Vagina (tissue), 2 donors: ENCODE data around the gene EYS.

Experiments
- POLR2A ChIP-seq, 2 donors: fragments of 450-650 bp; IDR thresholded peaks; one replicate each; pipeline ENCODE4 v1.6.1; 2017; ENCODE audit warnings: antibody characterized with exemption in 2 of 2, mild to moderate bottlenecking in 2 of 2, moderate library complexity in 2 of 2
- TF ChIP-seq, protein P1 (sequence below), 3 experiments: fragments of 450-650 bp in 2 of 3; fragments of 200-600 bp in 1 of 3; sonication (generic) in 1 of 3; IDR thresholded peaks; one replicate each; pipeline ENCODE4 v1.5.1; 2017 to 2019; ENCODE audit warnings: antibody characterized with exemption in 3 of 3, mild to moderate bottlenecking in 2 of 3, moderate library complexity in 2 of 3

DNA sequence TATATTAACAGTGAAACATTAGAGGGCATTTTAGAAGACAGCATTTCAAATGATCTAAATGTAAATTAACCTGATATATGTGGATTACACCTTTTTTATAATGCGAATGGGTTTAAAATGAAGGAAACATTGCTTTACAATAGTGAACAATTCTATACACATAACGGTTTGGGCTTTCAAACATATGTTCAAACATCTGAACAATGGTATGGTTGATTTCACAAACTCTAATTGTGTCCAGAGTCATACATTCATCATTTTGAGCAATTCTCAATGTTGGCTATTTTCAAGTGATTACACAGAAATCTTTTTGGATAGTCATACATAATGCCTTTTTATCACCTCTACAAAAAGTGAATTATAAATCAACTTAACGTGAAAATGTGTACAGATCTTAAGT is 1493.3 kb downstream of the EYS start:
- no peak for TF ChIP-seq POLR2A (IDR thresholded peaks at IDR 0.05)
- TF ChIP-seq, protein P1, sequence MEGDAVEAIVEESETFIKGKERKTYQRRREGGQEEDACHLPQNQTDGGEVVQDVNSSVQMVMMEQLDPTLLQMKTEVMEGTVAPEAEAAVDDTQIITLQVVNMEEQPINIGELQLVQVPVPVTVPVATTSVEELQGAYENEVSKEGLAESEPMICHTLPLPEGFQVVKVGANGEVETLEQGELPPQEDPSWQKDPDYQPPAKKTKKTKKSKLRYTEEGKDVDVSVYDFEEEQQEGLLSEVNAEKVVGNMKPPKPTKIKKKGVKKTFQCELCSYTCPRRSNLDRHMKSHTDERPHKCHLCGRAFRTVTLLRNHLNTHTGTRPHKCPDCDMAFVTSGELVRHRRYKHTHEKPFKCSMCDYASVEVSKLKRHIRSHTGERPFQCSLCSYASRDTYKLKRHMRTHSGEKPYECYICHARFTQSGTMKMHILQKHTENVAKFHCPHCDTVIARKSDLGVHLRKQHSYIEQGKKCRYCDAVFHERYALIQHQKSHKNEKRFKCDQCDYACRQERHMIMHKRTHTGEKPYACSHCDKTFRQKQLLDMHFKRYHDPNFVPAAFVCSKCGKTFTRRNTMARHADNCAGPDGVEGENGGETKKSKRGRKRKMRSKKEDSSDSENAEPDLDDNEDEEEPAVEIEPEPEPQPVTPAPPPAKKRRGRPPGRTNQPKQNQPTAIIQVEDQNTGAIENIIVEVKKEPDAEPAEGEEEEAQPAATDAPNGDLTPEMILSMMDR (IDR thresholded peaks at IDR 0.05) = no peak
